GM12801 (cell line): Measurements from ENCODE around the gene MEDAG.

Experiments used
- CTCF ChIP-seq: IDR thresholded peaks from one replicate; pipeline ENCODE4 v1.5.1; 2011; ENCODE audit warnings: control low read depth; ENCODE audit not compliant: insufficient read length; ENCODE audit errors: extremely low read depth

MEDAG gene

GRCh38 chr13:30882996-30883766 is 22.9 kb upstream of the MEDAG start:
- no peak for TF ChIP-seq CTCF

- no peak for TF ChIP-seq CTCF
These were observed 21.5 kb upstream of the MEDAG start for GRCh38 chr13:30884543-30884942.

- no peak for TF ChIP-seq CTCF
These were observed 16.8 kb upstream of the MEDAG start for GRCh38 chr13:30889196-30889690.

GRCh38 chr13:30892966-30893365 is 13.1 kb upstream of the MEDAG start:
- no peak for TF ChIP-seq CTCF

GRCh38 chr13:30895773-30896172 is 10.3 kb upstream of the MEDAG start:
- TF ChIP-seq CTCF: no peak

GRCh38 chr13:30898070-30898469 is 8.0 kb upstream of the MEDAG start:
- TF ChIP-seq CTCF: no peak

GRCh38 chr13:30898678-30899241 is 7.3 kb upstream of the MEDAG start:
- no peak for TF ChIP-seq CTCF
